DND-41 (cell line): ENCODE measurements around the gene HMG20A.

Experiments
- ATAC-seq: fragments of 200-7000 bp; cut with Tn5 transposase; 3 replicates; pipeline ENCODE4 v1.9.1; 2021; ENCODE audit warnings: low read depth; ENCODE audit not compliant: insufficient read depth
- DNase-seq: peaks from one replicate; pipeline ENCODE4 v3.0.0-alpha.2; 2020
- H2AFZ ChIP-seq: 2 replicates; pipeline ENCODE4 v1.6.0; 2012; ENCODE audit warnings: low read depth, low read length
- H3K27ac ChIP-seq: 2 replicates; pipeline ENCODE4 v1.5.1; 2012; ENCODE audit warnings: low read length, inconsistent platforms
- H3K27me3 ChIP-seq: fragments of 200-600 bp; sonication (generic); 2 replicates; pipeline ENCODE4 v1.6.0; 2012; ENCODE audit warnings: low read length, mild to moderate bottlenecking, inconsistent platforms; ENCODE audit not compliant: insufficient read depth, poor library complexity
- H3K36me3 ChIP-seq: 2 replicates; pipeline ENCODE4 v1.5.1; 2012; ENCODE audit warnings: low read length, inconsistent platforms; ENCODE audit not compliant: insufficient read depth
- H3K4me1 ChIP-seq: 2 replicates; pipeline ENCODE4 v1.5.1; 2012; ENCODE audit warnings: mild to moderate bottlenecking, low read length; ENCODE audit not compliant: insufficient read depth
- H3K4me2 ChIP-seq: 2 replicates; pipeline ENCODE4 v1.6.0; 2012; ENCODE audit warnings: mild to moderate bottlenecking, moderate library complexity, low read length, inconsistent platforms; ENCODE audit not compliant: insufficient read depth
- H3K4me3 ChIP-seq, 2 experiments: fragments of 200-600 bp in 1 of 2; shearing (Covaris generic) in 1 of 2; 2 replicates each; pipeline ENCODE4 v1.5.1; 2012 to 2016; ENCODE audit warnings: inconsistent platforms in 2 of 2, low read length in 2 of 2, mild to moderate bottlenecking in 2 of 2, low read depth in 1 of 2, moderate library complexity in 1 of 2
- H3K79me2 ChIP-seq: 2 replicates; pipeline ENCODE4 v1.6.0; 2012; ENCODE audit warnings: low read length, inconsistent platforms; ENCODE audit not compliant: insufficient read depth
- H3K9ac ChIP-seq: 2 replicates; pipeline ENCODE4 v1.6.0; 2012; ENCODE audit warnings: low read depth, mild to moderate bottlenecking, inconsistent platforms, low read length, moderate library complexity
- H3K9me3 ChIP-seq: 2 replicates; pipeline ENCODE4 v1.5.1; 2012; ENCODE audit warnings: low read length, moderate library complexity, mild to moderate bottlenecking, inconsistent platforms; ENCODE audit not compliant: insufficient read depth, severe bottlenecking
- H4K20me1 ChIP-seq: 2 replicates; pipeline ENCODE4 v1.6.0; 2012; ENCODE audit warnings: low read length; ENCODE audit not compliant: insufficient read depth
- EZH2 ChIP-seq: IDR thresholded peaks from 3 replicates; pipeline ENCODE4 v1.6.1; 2012; ENCODE audit warnings: borderline replicate concordance, low read depth, mild to moderate bottlenecking, moderate library complexity, low read length, inconsistent platforms; ENCODE audit not compliant: severe bottlenecking
- TF ChIP-seq, protein P1 (sequence below): IDR thresholded peaks from 2 replicates; pipeline ENCODE4 v1.5.1; 2012; ENCODE audit warnings: borderline replicate concordance, low read length, moderate library complexity, mild to moderate bottlenecking; ENCODE audit not compliant: poor library complexity, severe bottlenecking; ENCODE audit errors: extremely low read depth

HMG20A gene

DNA sequence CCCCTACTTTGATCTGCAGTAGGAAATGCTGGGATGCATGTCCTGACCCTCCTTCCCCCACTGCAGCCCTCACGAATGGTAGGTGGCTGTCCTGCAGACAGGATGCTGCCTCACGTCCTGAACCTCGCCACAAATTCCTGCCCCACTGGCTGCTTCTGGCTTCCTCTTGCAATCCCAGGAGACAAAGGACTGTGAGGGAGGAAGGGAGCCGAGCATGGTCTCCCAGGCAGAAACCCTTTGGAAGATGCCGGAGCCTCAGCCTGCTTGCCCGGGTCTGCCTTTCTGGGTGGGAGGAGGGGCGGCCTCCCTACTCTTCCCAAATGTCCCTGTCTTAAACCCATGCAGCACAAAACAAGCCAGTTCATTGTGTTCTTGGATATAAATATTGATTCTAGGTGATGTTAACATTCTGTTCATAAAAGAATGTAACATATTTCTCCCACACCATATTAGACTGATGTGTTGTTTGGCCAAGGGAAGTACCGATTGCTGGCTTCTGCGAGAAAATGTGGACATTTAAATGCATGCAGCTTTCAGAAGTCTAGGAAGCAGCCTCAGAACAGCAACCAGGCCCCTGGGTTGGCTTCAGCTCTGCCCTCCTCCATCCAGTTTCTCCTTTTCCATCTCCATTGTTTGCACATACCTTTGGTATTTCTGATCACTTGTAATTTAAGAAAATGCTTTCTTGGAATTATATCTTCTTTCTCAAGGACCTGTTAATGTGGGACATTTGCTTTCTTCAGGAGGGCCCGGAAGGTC, 75.3 kb downstream of the HMG20A start:
- no peak for DNase-seq
- Histone ChIP-seq H3K27ac (no peak overlapping the region), H3K4me2 (no peak overlapping the region), H3K9ac (no peak overlapping the region), H3K9me3 (no peaks in the 10 kb centered on the region), H2AFZ (no peak overlapping the region), H4K20me1 (no peaks in the 10 kb centered on the region), H3K4me1 (peaks cover 15% of the 10 kb centered on the region), H3K36me3 (no peaks in the 10 kb centered on the region), H3K4me3 (no peak overlapping the region), H3K79me2 (no peaks in the 10 kb centered on the region), H3K27me3 (no peaks in the 10 kb centered on the region)
- no peak for ATAC-seq
- no peak for TF ChIP-seq EZH2
- TF ChIP-seq, protein P1, sequence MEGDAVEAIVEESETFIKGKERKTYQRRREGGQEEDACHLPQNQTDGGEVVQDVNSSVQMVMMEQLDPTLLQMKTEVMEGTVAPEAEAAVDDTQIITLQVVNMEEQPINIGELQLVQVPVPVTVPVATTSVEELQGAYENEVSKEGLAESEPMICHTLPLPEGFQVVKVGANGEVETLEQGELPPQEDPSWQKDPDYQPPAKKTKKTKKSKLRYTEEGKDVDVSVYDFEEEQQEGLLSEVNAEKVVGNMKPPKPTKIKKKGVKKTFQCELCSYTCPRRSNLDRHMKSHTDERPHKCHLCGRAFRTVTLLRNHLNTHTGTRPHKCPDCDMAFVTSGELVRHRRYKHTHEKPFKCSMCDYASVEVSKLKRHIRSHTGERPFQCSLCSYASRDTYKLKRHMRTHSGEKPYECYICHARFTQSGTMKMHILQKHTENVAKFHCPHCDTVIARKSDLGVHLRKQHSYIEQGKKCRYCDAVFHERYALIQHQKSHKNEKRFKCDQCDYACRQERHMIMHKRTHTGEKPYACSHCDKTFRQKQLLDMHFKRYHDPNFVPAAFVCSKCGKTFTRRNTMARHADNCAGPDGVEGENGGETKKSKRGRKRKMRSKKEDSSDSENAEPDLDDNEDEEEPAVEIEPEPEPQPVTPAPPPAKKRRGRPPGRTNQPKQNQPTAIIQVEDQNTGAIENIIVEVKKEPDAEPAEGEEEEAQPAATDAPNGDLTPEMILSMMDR: no peak

DNA sequence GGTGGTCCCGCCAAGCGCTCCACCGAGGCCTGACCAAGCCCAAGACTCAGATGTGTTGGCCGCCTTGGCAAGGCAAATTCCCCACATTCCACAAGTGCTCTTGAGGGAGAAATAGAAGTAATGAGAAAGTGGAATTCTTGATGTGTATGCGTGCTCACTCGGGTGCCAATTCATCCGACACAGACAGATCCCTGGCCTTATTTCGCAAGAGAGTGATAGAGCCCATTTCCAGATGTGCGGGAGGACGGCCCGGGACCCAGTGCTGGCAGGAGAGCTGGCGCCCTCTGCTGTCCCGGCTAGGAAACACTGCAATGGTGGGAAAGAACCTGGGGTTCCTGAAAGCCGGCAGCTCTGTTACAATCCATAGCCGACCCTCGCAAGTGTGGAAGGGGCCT, 76.0 kb downstream of the HMG20A start:
- DNase-seq (peak; percentile 68), ATAC-seq (peak; percentile 80)
- Histone ChIP-seq H3K4me3 (no peak overlapping the region), H4K20me1 (no peaks in the 10 kb centered on the region), H3K27ac (no peak overlapping the region), H2AFZ (0 out of 2 replicates have a peak overlapping the region, but pooled peaks have one; percentile 36), H3K27me3 (no peaks in the 10 kb centered on the region), H3K4me2 (no peak overlapping the region), H3K9ac (no peak overlapping the region), H3K79me2 (no peaks in the 10 kb centered on the region), H3K4me1 (peaks cover 15% of the 10 kb centered on the region), H3K36me3 (no peaks in the 10 kb centered on the region), H3K9me3 (no peaks in the 10 kb centered on the region)
- TF ChIP-seq, protein P1: peak; percentile 84
- TF ChIP-seq EZH2: no peak

DNA sequence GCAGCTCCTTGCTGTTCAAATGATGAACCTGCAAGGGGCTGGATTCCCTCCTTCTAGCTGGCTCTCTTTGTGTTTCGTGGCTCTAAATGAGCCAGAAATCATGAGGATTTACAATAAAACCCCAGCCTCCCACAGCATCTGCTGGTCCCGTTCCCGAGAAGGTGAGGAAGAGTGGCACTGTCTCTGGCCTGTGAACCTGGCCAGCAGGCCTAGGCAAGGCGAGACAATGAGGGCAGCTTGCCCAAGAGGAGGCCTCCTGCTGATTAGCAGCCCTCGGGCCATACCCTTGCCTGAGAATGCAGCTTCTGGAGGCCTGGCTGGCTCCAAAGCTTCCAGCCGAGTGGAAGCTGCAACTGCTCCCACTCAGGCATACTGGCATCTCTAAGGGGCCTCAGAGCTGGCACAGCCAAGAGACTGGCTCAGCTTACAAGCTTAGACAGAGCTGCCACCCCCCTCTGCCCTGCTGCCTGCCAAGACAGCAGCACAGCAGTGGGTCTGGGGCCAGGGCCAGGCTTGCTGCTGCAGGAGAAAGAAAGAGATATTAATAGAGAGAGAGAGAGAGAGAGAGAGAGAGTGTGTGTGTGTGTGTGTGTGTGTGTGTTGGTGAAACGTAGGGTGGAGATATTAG, 76.5 kb downstream of the HMG20A start:
- no peak overlapping the region for H3K9ac ChIP-seq
- H3K79me2 ChIP-seq: no peaks in the 10 kb centered on the region
- H2AFZ ChIP-seq: peak overlapping the region; percentile 36; the same call in 1 of the 2 replicates
- no peaks in the 10 kb centered on the region for H4K20me1 ChIP-seq
- H3K9me3 ChIP-seq: no peaks in the 10 kb centered on the region
- ATAC-seq (no peak), DNase-seq (no peak)
- no peaks in the 10 kb centered on the region for H3K36me3 ChIP-seq
- H3K27ac ChIP-seq: no peak overlapping the region
- TF ChIP-seq EZH2: no peak
- TF ChIP-seq, protein P1: no peak
- H3K4me3 ChIP-seq: no peak overlapping the region
- peaks cover 15% of the 10 kb centered on the region for H3K4me1 ChIP-seq
- H3K4me2 ChIP-seq: no peak overlapping the region
- no peaks in the 10 kb centered on the region for H3K27me3 ChIP-seq
